Activated T-cell treated with anti-CD3 and anti-CD28 coated beads for 24 hours (primary cell): ENCODE data around the gene CAPN11.
A peak's percentile ranks its signal among the peaks of the same experiment; 100 is the strongest.

Experiments
- DNase-seq: peaks from one replicate; pipeline ENCODE4 v3.0.0-alpha.2; 2020; ENCODE audit warnings: low read depth

Gene CAPN11

GRCh38 chr6:44214307-44214706, 55.7 kb downstream of the CAPN11 start:
- DNase-seq = no peak

GRCh38 chr6:44216677-44217331, 58.2 kb downstream of the CAPN11 start, which contains the start of gene MYMX:
Gene MYMX, plus strand, starts transcription at chr6:44216926. Its CDS starts 546 bp downstream, at chr6:44217472.
- no peak for DNase-seq

GRCh38 chr6:44217332-44218143, 58.9 kb downstream of the CAPN11 start:
- no peak for DNase-seq

- DNase-seq = no peak
These were observed 60.6 kb downstream of the CAPN11 start for GRCh38 chr6:44219053-44219814.

- DNase-seq = no peak
These were observed 61.5 kb downstream of the CAPN11 start for GRCh38 chr6:44219815-44220784.

- no peak for DNase-seq
These were observed 62.3 kb downstream of the CAPN11 start for GRCh38 chr6:44220913-44221290.

GRCh38 chr6:44221291-44221960, 62.8 kb downstream of the CAPN11 start:
- peak; percentile 48 for DNase-seq

- no peak for DNase-seq
These were observed 63.3 kb downstream of the CAPN11 start for GRCh38 chr6:44221961-44222335.

- DNase-seq = no peak
These were observed 64.1 kb downstream of the CAPN11 start for GRCh38 chr6:44222486-44223318.

GRCh38 chr6:44223319-44224028, 64.9 kb downstream of the CAPN11 start, which contains the start of gene SLC29A1:
Gene SLC29A1, plus strand, starts transcription at chr6:44223595. Its CDS starts 3,719 bp downstream, at chr6:44227314.
- peak; percentile 80 for DNase-seq

GRCh38 chr6:44224029-44224964, 65.7 kb downstream of the CAPN11 start:
- no peak for DNase-seq

- no peak for DNase-seq
These were observed 66.3 kb downstream of the CAPN11 start for GRCh38 chr6:44224965-44225305.

GRCh38 chr6:44225579-44226325, 67.1 kb downstream of the CAPN11 start:
- DNase-seq = no peak

GRCh38 chr6:44226368-44227147, 67.9 kb downstream of the CAPN11 start:
- no peak for DNase-seq

GRCh38 chr6:44227148-44227793, 68.7 kb downstream of the CAPN11 start:
- no peak for DNase-seq

GRCh38 chr6:44228031-44228430, 69.4 kb downstream of the CAPN11 start:
- no peak for DNase-seq
